ENCODE data around the gene SLC35E3. TPM values are rescaled to one million over a fixed set of nuclear protein-coding genes. Genes with fewer than 3 reads are reported as not detected.
A peak's percentile ranks its signal among the peaks of the same experiment; 100 is the strongest.

The SLC35E3 gene
- total and polyA plus RNA-seq, 2 of the 13 experiments (the other 11 are each of a cell fraction or from before 2014, with no cell fraction given) = 13.0 to 22.1 TPM

- TF ChIP-seq ZNF292 (CRISPR knock-in tag; IDR thresholded peaks at IDR 0.05; ENCODE audit: borderline replicate concordance, low read depth) = no peak
- TF ChIP-seq ZZZ3 (CRISPR knock-in tag; IDR thresholded peaks at IDR 0.05; ENCODE audit: borderline replicate concordance) = no peak
- TF ChIP-seq, protein P1, sequence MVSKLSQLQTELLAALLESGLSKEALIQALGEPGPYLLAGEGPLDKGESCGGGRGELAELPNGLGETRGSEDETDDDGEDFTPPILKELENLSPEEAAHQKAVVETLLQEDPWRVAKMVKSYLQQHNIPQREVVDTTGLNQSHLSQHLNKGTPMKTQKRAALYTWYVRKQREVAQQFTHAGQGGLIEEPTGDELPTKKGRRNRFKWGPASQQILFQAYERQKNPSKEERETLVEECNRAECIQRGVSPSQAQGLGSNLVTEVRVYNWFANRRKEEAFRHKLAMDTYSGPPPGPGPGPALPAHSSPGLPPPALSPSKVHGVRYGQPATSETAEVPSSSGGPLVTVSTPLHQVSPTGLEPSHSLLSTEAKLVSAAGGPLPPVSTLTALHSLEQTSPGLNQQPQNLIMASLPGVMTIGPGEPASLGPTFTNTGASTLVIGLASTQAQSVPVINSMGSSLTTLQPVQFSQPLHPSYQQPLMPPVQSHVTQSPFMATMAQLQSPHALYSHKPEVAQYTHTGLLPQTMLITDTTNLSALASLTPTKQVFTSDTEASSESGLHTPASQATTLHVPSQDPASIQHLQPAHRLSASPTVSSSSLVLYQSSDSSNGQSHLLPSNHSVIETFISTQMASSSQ (IDR thresholded peaks at IDR 0.05; ENCODE audit: low read depth) = peak; percentile 99
- TF ChIP-seq, protein P1 (CRISPR knock-in tag; IDR thresholded peaks at IDR 0.05; ENCODE audit: borderline replicate concordance) = peak; percentile 99
- no peak for TF ChIP-seq HHEX (CRISPR knock-in tag; IDR thresholded peaks at IDR 0.05)
- TF ChIP-seq MAX (IDR thresholded peaks at IDR 0.05) = peak; percentile 83
- no peak for TF ChIP-seq ZNF180 (CRISPR knock-in tag; IDR thresholded peaks at IDR 0.05; ENCODE audit: borderline replicate concordance, low read depth)
- peak; percentile 68; the same call in 1 of the 2 replicates for TF ChIP-seq FOXJ3 (CRISPR knock-in tag; IDR thresholded peaks at IDR 0.05; ENCODE audit: borderline replicate concordance)
- TF ChIP-seq ZBTB10 (CRISPR knock-in tag; IDR thresholded peaks at IDR 0.05; ENCODE audit: borderline replicate concordance) = no peak
- TF ChIP-seq, protein P2, sequence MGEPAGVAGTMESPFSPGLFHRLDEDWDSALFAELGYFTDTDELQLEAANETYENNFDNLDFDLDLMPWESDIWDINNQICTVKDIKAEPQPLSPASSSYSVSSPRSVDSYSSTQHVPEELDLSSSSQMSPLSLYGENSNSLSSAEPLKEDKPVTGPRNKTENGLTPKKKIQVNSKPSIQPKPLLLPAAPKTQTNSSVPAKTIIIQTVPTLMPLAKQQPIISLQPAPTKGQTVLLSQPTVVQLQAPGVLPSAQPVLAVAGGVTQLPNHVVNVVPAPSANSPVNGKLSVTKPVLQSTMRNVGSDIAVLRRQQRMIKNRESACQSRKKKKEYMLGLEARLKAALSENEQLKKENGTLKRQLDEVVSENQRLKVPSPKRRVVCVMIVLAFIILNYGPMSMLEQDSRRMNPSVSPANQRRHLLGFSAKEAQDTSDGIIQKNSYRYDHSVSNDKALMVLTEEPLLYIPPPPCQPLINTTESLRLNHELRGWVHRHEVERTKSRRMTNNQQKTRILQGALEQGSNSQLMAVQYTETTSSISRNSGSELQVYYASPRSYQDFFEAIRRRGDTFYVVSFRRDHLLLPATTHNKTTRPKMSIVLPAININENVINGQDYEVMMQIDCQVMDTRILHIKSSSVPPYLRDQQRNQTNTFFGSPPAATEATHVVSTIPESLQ (CRISPR knock-in tag; conservative IDR thresholded peaks at IDR 0.05) = no peak
- TF ChIP-seq SSRP1 (CRISPR knock-in tag; IDR thresholded peaks at IDR 0.05) = peak; percentile 61; the same call in 1 of the 2 replicates
- TF ChIP-seq ZNF570 (CRISPR knock-in tag; IDR thresholded peaks at IDR 0.05; ENCODE audit: borderline replicate concordance) = no peak
- no peak for TF ChIP-seq GLI4 (CRISPR knock-in tag; IDR thresholded peaks at IDR 0.05; ENCODE audit: borderline replicate concordance)
- TF ChIP-seq TP53 (CRISPR knock-in tag; conservative IDR thresholded peaks at IDR 0.05) = peak; percentile 83
- TF ChIP-seq FOXA3 (CRISPR knock-in tag; IDR thresholded peaks at IDR 0.05) = peak; percentile 95
- TF ChIP-seq ZNF784 (CRISPR knock-in tag; IDR thresholded peaks at IDR 0.05; ENCODE audit: borderline replicate concordance) = 0 out of 2 replicates have a peak, but pooled peaks have one; percentile 55
- TF ChIP-seq ZNF607 (CRISPR knock-in tag; IDR thresholded peaks at IDR 0.05; ENCODE audit: borderline replicate concordance) = 0 out of 2 replicates have a peak, but pooled peaks have one; percentile 13
These were observed 43.3 kb downstream of the SLC35E3 start (continued) for GRCh38 chr12:68789144-68789878.

Measured in HepG2 (cell line).